IPS-18c (cell line): ENCODE results near the gene SDS.

Experiments used
- H3K4me3 ChIP-seq: 2 replicates; pipeline ENCODE4 v1.7.0; 2013; ENCODE audit warnings: low read depth, mild to moderate bottlenecking, low read length, moderate library complexity; ENCODE audit not compliant: insufficient read depth
- H3K9me3 ChIP-seq: one replicate; pipeline ENCODE4 v1.6.1; 2013; ENCODE audit warnings: mild to moderate bottlenecking, low read length, moderate library complexity; ENCODE audit not compliant: control insufficient read depth, insufficient read depth

Gene SDS

GRCh38 chr12:113391650-113392337 is 11.9 kb downstream of the SDS start:
- Histone ChIP-seq H3K9me3 (peaks cover 2% of the 10 kb centered on the region), H3K4me3 (no peak overlapping the region)

GRCh38 chr12:113391145-113391544 is 12.5 kb downstream of the SDS start:
- Histone ChIP-seq H3K4me3 (no peak overlapping the region), H3K9me3 (peaks cover 2% of the 10 kb centered on the region)

GRCh38 chr12:113390064-113391043 is 13.3 kb downstream of the SDS start:
- H3K4me3 ChIP-seq = no peak overlapping the region
- H3K9me3 ChIP-seq = peaks cover 2% of the 10 kb centered on the region

- H3K9me3 ChIP-seq = no peaks in the 10 kb centered on the region
- no peak overlapping the region for H3K4me3 ChIP-seq
These were observed 15.3 kb downstream of the SDS start for GRCh38 chr12:113388351-113388750.

- no peak overlapping the region for H3K4me3 ChIP-seq
- H3K9me3 ChIP-seq = no peaks in the 10 kb centered on the region
These were observed 16.1 kb downstream of the SDS start for GRCh38 chr12:113387631-113388030.

- Histone ChIP-seq H3K4me3 (no peak overlapping the region), H3K9me3 (no peaks in the 10 kb centered on the region)
These were observed 16.7 kb downstream of the SDS start for GRCh38 chr12:113386866-113387566.

GRCh38 chr12:113385282-113385882 is 18.3 kb downstream of the SDS start:
- H3K9me3 ChIP-seq = no peaks in the 10 kb centered on the region
- H3K4me3 ChIP-seq = no peak overlapping the region

- Histone ChIP-seq H3K9me3 (no peaks in the 10 kb centered on the region), H3K4me3 (no peak overlapping the region)
These were observed 18.9 kb downstream of the SDS start for GRCh38 chr12:113384778-113385177.

GRCh38 chr12:113382206-113382605 is 21.5 kb downstream of the SDS start:
- Histone ChIP-seq H3K4me3 (no peak overlapping the region), H3K9me3 (no peaks in the 10 kb centered on the region)

GRCh38 chr12:113381220-113381619 is 22.5 kb downstream of the SDS start:
- no peaks in the 10 kb centered on the region for H3K9me3 ChIP-seq
- H3K4me3 ChIP-seq = no peak overlapping the region

GRCh38 chr12:113378291-113378690 is 25.4 kb downstream of the SDS start:
- Histone ChIP-seq H3K4me3 (no peak overlapping the region), H3K9me3 (no peaks in the 10 kb centered on the region)

GRCh38 chr12:113374823-113375428 is 28.8 kb downstream of the SDS start:
- no peak overlapping the region for H3K4me3 ChIP-seq
- no peaks in the 10 kb centered on the region for H3K9me3 ChIP-seq

- Histone ChIP-seq H3K4me3 (no peak overlapping the region), H3K9me3 (no peaks in the 10 kb centered on the region)
These were observed 29.7 kb downstream of the SDS start for GRCh38 chr12:113373969-113374368.

- Histone ChIP-seq H3K4me3 (no peak overlapping the region), H3K9me3 (no peaks in the 10 kb centered on the region)
These were observed 30.2 kb downstream of the SDS start for GRCh38 chr12:113373440-113373839.

- Histone ChIP-seq H3K4me3 (no peak overlapping the region), H3K9me3 (no peaks in the 10 kb centered on the region)
These were observed 31.3 kb downstream of the SDS start for GRCh38 chr12:113372371-113372770.

GRCh38 chr12:113371808-113372207 is 31.9 kb downstream of the SDS start:
- no peaks in the 10 kb centered on the region for H3K9me3 ChIP-seq
- H3K4me3 ChIP-seq = no peak overlapping the region
